IPS DF 6.9 (cell line): ENCODE results near the gene JPH3.
"Not testable (repeated sequence)": the region's sequence is repeated elsewhere in the genome, so short reads cannot be mapped to it uniquely, and the experiment has no call there.

Experiments
- DNase-seq: peaks from one replicate; pipeline ENCODE4 v3.0.0-alpha.2; 2013; ENCODE audit warnings: low read depth, low spot score
- H3K27ac ChIP-seq: one replicate; pipeline ENCODE4 v1.5.1; 2013; ENCODE audit warnings: low read length, control low read depth
- H3K27me3 ChIP-seq: 2 replicates; pipeline ENCODE4 v1.6.1; 2013; ENCODE audit warnings: mild to moderate bottlenecking, low read length; ENCODE audit not compliant: control insufficient read depth, insufficient read depth
- H3K36me3 ChIP-seq: 2 replicates; pipeline ENCODE4 v1.6.1; 2013; ENCODE audit warnings: low read length; ENCODE audit not compliant: control insufficient read depth, insufficient read depth
- H3K4me1 ChIP-seq: 2 replicates; pipeline ENCODE4 v1.6.1; 2013; ENCODE audit warnings: low read length; ENCODE audit not compliant: control insufficient read depth, insufficient read depth
- H3K4me3 ChIP-seq: 2 replicates; pipeline ENCODE4 v1.5.1; 2013; ENCODE audit warnings: mild to moderate bottlenecking, low read length
- H3K9me3 ChIP-seq: 2 replicates; pipeline ENCODE4 v1.6.1; 2013; ENCODE audit warnings: low read length, inconsistent platforms; ENCODE audit not compliant: control insufficient read depth, insufficient read depth
- WGBS: extraction: QIAGEN DNeasy Blood & Tissue Kit; methylation state at CpG from one replicate; pipeline ENCODE4 v1.1.7; 2013; ENCODE audit warnings: mixed read lengths, missing lambda C conversion rate; ENCODE audit not compliant: insufficient read length, insufficient coverage; 5-methylcytosine and 5-hydroxymethylcytosine counted together

Gene JPH3

DNA sequence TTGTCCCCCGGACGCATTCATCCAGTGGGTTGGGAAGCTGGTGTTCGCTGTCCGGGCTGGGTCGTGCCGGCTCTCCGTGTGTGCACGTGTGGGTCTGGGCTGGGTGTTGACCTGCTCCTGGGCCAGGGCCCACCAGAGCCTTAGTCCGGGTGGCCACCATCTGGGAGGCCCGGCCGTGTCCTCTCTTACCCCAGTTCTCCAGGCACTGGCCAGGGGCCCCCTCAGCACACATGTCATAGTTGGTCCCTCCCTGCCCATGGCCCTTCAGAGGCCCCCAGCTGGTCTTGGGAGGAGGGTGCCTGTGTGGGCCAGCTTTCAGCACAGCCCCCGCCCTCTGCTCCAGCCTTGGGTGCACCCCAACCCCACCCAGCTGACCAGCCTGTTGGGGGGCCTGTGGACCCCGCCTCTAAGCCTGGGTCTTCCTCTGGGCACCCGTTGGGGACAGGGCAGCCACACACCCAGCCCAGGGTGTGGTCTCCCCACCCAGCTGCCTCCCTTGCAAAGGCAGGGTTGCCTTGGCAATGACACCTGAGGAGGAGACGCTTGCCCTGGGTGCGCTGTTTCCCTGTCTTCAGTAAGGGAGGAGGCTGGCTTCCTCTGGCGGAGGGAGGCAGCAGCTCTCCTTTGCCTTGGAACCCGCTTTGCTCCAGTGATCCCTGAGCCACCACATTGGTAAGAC, 77.4 kb downstream of the JPH3 start:
- Histone ChIP-seq H3K9me3 (no peaks in the 10 kb centered on the region), H3K4me1 (peaks cover 2% of the 10 kb centered on the region; the same call in 1 of the 2 replicates), H3K27me3 (no peaks in the 10 kb centered on the region), H3K4me3 (no peak overlapping the region), H3K27ac (no peak overlapping the region), H3K36me3 (no peaks in the 10 kb centered on the region)
- DNase-seq, result no peak
- no CpG with 5 or more reads among the region's 18 CpGs for WGBS

DNA sequence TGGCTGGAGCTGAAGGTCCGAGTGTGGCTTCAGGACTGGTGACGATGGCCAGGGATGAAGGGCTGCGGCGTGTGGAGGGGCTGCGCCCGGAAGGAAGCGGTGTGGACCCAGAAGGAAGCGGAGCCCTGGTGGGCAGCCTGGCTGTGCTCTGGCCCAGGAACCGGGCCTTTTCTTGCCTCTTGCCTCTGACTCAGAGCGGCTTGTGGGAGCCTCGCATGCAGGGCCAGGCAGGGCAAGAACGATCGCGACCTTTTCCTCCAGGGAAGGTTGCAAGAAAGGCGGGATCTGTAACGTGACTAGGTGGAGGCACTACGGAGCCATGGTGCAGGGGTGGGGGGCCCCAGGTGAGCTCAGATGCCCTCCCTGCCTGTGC, 78.0 kb downstream of the JPH3 start:
- H3K4me3 ChIP-seq, result no peak overlapping the region
- DNase-seq, result no peak
- no peaks in the 10 kb centered on the region for H3K9me3 ChIP-seq
- H3K27ac ChIP-seq, result no peak overlapping the region
- H3K36me3 ChIP-seq, result no peaks in the 10 kb centered on the region
- peaks cover under 1% of the 10 kb centered on the region; the same call in 1 of the 2 replicates for H3K4me1 ChIP-seq
- no peaks in the 10 kb centered on the region for H3K27me3 ChIP-seq
- WGBS, result no CpG with 5 or more reads among the region's 17 CpGs

DNA sequence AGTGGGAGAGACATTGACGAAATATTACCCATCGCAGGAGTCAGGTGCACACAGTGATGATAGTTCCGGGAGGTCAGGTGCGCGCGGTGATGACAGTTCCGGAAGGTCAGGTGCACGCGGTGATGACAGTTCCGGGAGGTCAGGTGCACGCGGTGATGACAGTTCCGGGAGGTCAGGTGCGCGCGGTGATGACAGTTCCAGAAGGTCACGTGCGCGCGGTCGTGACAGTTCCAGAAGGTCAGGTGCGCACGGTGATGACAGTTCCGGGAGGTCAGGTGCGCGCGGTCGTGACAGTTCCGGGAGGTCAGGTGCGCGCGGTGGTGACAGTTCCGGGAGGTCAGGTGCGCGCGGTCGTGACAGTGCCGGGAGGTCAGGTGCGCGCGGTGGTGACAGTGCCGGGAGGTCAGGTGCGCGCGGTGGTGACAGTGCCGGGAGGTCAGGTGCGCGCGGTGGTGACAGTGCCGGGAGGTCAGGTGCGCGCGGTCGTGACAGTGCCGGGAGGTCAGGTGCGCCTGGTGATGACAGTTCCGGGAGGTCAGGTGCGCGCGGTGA, 78.8 kb downstream of the JPH3 start:
- H3K4me3 ChIP-seq, H3K9me3 ChIP-seq, H3K36me3 ChIP-seq, H3K4me1 ChIP-seq, DNase-seq, H3K27ac ChIP-seq, H3K27me3 ChIP-seq: not testable (repeated sequence)
- no CpG with 5 or more reads among the region's 60 CpGs for WGBS

DNA sequence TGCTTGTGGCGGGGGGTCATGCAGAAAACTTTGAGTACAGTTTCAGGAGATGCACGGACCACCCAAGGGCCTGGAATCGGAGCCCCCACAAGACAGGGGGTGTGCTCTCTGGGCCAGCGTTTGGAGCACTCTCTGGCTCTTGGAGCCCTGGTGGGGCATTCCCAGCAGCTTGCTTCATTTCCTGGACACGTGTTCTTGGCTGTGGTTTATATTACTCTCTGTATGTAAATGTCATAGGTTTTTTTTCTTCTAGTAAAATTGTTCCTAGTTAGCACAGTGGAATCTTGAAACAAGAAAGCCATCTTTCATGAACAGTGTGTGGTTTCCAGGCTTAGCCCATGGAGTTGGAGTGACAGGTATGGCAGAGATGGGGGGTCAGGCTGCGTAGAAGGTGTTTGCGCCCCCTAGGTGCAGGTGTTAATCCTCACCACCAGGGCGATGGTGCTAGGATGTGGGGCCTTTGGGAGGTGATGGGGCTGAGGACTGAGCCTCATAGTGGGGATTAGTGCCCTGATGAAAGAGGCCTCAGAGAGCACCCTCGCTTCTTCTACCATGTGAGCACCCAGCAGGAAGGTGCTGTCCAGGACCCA, 79.8 kb downstream of the JPH3 start:
- no peaks in the 10 kb centered on the region for H3K9me3 ChIP-seq
- H3K36me3 ChIP-seq, result no peaks in the 10 kb centered on the region
- H3K27ac ChIP-seq, result no peak overlapping the region
- H3K27me3 ChIP-seq, result no peaks in the 10 kb centered on the region
- no peak for DNase-seq
- no peaks in the 10 kb centered on the region for H3K4me1 ChIP-seq
- no peak overlapping the region for H3K4me3 ChIP-seq
- no CpG with 5 or more reads among the region's 9 CpGs for WGBS

DNA sequence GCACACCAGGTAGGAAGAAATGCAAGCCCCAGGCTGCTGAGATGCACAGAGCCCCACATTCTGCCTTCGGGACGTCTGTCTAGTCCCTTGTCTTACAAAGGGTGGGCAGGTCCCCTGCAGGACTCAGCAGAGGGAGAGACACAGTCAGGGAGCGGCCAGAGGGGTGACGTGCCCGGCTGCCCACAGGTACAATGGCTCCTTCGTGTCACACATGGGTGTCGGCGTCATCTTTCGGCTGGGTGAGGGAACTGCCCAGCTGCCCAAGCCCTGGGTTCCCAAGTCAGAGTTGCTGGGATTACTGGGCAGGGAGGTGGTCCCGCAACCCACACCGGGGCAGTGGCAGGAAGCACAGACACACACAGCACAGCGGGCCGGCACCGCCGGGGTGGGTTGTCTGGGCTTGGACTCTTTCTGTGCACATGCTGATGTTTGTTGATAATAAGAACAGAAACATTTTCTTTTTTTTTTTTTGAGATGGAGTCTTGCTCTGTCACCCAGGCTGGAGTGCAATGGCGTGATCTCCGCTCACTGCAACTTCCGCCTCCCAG, 80.6 kb downstream of the JPH3 start:
- Histone ChIP-seq H3K36me3 (no peaks in the 10 kb centered on the region), H3K27ac (no peak overlapping the region), H3K9me3 (no peaks in the 10 kb centered on the region), H3K27me3 (no peaks in the 10 kb centered on the region), H3K4me1 (no peaks in the 10 kb centered on the region), H3K4me3 (no peak overlapping the region)
- DNase-seq, result no peak
- WGBS, result no CpG with 5 or more reads among the region's 18 CpGs

DNA sequence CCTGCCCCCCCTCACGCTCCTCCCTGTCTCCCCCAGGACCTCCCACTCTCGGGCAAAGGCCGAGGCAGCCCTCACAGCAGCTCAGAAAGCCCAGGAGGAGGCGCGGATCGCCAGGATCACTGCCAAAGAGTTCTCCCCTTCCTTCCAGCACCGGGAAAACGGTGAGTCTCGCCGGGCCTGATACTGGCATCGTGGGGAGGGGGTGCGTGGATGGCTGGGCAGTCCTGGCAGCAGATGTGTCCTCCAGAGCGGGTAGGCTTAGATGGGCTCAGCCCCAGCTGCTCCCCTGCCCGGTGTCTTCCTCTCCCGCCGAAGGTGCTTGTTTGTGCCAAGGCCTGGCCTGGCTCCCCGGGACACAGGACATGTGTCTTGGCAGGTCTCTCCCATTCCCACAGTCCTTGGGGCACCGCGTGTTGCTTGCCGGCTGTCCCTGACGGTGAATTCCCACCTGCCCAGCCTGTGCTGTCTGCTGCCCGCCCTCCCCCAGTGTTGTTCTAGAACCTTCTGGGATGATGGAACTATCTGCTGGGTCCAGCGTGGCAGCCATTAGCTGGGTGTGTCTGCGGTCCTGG, 81.9 kb downstream of the JPH3 start:
- DNase-seq, result no peak
- no CpG with 5 or more reads among the region's 24 CpGs for WGBS
- Histone ChIP-seq H3K4me3 (no peak overlapping the region), H3K27me3 (no peaks in the 10 kb centered on the region), H3K36me3 (no peaks in the 10 kb centered on the region), H3K4me1 (no peaks in the 10 kb centered on the region), H3K27ac (no peak overlapping the region), H3K9me3 (no peaks in the 10 kb centered on the region)

DNA sequence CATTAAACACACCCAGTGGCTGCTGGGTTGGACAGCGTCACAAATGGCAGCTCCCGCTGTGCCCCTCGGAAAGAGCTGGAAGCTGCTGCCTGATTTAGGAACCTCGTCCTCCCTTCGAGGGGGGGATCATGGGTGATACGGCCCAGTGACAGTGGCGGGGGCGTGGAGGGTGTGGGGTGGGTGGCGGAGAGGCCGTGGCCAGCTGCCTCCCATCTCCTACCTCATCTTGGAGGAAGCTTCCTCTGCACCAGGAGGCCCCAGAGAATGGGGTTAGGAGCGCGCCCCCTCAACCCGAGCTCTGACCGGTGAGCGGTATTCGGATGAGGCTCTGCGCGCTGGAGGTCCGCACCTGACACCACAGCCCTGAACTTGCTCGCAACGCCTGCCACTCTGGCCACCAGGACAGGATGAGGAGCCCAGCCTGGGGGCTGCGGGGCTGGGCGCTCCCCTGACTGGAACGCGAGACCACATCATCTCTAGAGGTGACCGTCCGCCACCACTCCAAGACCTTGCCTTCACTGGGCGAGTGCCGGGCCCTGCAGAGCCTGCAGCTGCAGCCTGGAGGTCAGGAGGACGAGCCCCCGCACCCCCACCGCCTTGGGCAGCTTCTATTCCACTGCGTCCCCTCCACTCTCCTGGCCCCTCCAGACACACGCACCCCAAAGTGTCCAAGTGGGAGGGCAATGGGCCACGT, 82.5 kb downstream of the JPH3 start:
- H3K27ac ChIP-seq, result no peak overlapping the region
- no CpG with 5 or more reads among the region's 35 CpGs for WGBS
- H3K4me1 ChIP-seq, result no peaks in the 10 kb centered on the region
- H3K9me3 ChIP-seq, result no peaks in the 10 kb centered on the region
- no peaks in the 10 kb centered on the region for H3K36me3 ChIP-seq
- no peaks in the 10 kb centered on the region for H3K27me3 ChIP-seq
- no peak overlapping the region for H3K4me3 ChIP-seq
- no peak for DNase-seq

DNA sequence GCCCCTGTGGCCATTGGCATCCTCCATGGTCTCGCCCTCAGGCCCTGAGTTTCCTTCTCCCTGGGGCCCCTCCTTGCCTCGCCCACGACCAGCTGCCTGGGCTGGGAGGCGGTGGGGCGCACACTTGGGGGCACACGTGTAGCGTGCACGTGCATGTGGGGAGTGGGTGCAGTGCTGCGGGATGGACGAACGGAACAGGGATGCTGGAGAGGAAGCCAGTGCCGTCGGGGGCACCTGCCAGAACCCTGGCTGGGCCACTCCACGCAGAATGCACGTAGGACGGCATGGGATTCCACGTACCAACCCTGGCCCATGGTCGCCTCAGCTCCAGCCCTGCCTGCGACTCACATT, 83.1 kb downstream of the JPH3 start:
- no CpG with 5 or more reads among the region's 19 CpGs for WGBS
- Histone ChIP-seq H3K27me3 (no peaks in the 10 kb centered on the region), H3K9me3 (no peaks in the 10 kb centered on the region)

DNA sequence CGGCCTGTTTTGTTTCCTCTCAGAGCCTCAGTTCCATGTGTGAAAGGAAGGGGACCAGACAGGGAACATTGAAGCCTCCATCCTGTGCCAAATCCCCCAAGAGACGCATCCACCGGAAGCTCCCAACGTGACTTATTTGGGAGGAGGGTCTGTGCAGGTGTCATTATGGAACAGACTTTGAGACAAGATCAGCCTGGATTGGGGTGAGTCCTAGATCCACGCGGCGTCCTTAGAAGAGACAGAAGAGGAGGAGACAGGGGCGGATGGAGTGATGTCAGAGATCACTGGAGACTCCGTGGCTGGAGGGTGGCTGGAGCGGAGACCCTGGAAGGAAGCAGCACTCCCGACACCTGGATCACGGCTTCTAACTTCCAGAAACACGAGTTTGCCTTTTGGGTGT, 83.5 kb downstream of the JPH3 start:
- Histone ChIP-seq H3K9me3 (no peaks in the 10 kb centered on the region), H3K36me3 (peaks cover 3% of the 10 kb centered on the region; the same call in 1 of the 2 replicates), H3K27ac (no peak overlapping the region), H3K4me1 (no peaks in the 10 kb centered on the region), H3K27me3 (no peaks in the 10 kb centered on the region), H3K4me3 (no peak overlapping the region)
- no CpG with 5 or more reads among the region's 13 CpGs for WGBS
- DNase-seq, result no peak

More for the DNA sequence above, 83.1 kb downstream of the JPH3 start:
- no peak for DNase-seq
- Histone ChIP-seq H3K4me1 (no peaks in the 10 kb centered on the region), H3K36me3 (peaks cover under 1% of the 10 kb centered on the region; the same call in 1 of the 2 replicates), H3K4me3 (no peak overlapping the region), H3K27ac (no peak overlapping the region)

DNA sequence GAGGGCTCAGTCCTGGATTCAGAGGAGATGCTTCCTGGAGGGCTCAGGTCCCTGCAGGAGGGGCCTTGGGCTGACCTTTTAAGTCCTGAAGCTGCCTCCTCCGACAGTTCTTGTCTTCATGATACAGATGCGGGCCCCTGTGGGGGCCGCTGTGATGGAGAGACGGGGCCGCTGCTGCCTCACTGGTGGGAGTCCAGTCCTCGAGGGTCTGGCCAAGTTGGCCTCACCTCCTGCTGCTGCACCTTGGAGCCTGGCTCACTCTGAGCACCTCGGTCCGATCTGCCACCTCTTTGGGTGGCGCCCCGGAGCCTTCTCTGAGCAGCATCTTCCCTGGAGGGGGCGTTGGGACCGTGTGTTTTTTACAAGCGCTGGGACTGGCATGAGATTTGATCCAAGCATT, 84.4 kb downstream of the JPH3 start:
- Histone ChIP-seq H3K4me1 (no peaks in the 10 kb centered on the region), H3K36me3 (peaks cover 3% of the 10 kb centered on the region; the same call in 1 of the 2 replicates), H3K27ac (no peak overlapping the region), H3K27me3 (no peaks in the 10 kb centered on the region), H3K9me3 (no peaks in the 10 kb centered on the region), H3K4me3 (no peak overlapping the region)
- no peak for DNase-seq
- WGBS, result no CpG with 5 or more reads among the region's 13 CpGs
